Fibroblast of mammary gland (primary cell): ENCODE results near the gene ANKRD7.
"Not testable (repeated sequence)": the region's sequence is repeated elsewhere in the genome, so short reads cannot be mapped to it uniquely, and the experiment has no call there.

Source experiments
- DNase-seq: peaks from one replicate; pipeline ENCODE4 v3.0.0-alpha.2; 2010; ENCODE audit warnings: low read depth
- H3K4me3 ChIP-seq: 2 replicates; pipeline ENCODE4 v1.5.1; 2011; ENCODE audit warnings: low read depth, mild to moderate bottlenecking, low read length, moderate library complexity; ENCODE audit not compliant: control insufficient read depth
- TF ChIP-seq, protein P1 (sequence below): conservative IDR thresholded peaks from 2 replicates; pipeline ENCODE4 v1.5.1; 2011; ENCODE audit warnings: low read depth, low read length, inconsistent platforms; ENCODE audit not compliant: control insufficient read depth, insufficient read depth

ANKRD7 gene

DNA sequence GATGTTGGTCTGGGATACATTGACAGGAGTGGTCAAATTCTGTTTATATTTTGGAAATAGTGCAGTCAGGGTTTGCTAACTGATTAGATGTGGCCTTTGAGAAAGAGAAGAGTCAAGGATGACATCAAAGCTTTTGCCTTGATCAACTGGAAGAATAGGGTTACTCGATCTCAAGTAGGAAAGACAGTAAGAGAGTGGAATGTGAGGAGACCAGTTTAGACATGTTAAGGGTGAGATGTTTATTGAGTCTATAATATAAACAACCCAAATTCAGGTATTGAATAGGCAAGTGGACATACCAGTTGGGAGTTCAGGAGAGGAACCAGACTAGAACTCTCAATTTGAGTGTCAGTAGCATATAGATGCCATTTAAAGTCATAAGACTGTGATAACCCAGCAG lies 1.9 kb upstream of the ANKRD7 start:
- TF ChIP-seq, protein P1, sequence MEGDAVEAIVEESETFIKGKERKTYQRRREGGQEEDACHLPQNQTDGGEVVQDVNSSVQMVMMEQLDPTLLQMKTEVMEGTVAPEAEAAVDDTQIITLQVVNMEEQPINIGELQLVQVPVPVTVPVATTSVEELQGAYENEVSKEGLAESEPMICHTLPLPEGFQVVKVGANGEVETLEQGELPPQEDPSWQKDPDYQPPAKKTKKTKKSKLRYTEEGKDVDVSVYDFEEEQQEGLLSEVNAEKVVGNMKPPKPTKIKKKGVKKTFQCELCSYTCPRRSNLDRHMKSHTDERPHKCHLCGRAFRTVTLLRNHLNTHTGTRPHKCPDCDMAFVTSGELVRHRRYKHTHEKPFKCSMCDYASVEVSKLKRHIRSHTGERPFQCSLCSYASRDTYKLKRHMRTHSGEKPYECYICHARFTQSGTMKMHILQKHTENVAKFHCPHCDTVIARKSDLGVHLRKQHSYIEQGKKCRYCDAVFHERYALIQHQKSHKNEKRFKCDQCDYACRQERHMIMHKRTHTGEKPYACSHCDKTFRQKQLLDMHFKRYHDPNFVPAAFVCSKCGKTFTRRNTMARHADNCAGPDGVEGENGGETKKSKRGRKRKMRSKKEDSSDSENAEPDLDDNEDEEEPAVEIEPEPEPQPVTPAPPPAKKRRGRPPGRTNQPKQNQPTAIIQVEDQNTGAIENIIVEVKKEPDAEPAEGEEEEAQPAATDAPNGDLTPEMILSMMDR, result no peak
- no peak for DNase-seq
- H3K4me3 ChIP-seq, result no peak overlapping the region

DNA sequence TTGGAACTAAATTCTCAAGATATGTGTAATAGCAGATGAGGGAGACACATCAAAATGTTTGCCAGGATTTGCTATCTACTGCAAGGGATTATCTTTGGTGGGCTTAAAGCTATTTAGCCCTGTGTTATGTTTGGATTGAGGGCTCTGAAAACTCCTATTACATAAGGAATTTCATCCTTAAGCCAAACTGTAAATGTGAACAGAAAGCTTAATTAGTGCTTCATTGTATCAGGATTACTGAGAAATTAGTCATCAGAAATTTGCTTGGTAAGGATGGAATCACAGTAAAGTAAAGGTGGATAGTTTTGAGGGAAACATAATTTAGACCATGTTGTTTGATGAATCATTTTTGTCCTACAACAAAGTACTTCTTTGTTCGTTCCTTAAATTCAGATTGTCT lies 8.3 kb downstream of the ANKRD7 start:
- TF ChIP-seq, protein P1, result no peak
- DNase-seq, result no peak
- H3K4me3 ChIP-seq, result no peak overlapping the region

DNA sequence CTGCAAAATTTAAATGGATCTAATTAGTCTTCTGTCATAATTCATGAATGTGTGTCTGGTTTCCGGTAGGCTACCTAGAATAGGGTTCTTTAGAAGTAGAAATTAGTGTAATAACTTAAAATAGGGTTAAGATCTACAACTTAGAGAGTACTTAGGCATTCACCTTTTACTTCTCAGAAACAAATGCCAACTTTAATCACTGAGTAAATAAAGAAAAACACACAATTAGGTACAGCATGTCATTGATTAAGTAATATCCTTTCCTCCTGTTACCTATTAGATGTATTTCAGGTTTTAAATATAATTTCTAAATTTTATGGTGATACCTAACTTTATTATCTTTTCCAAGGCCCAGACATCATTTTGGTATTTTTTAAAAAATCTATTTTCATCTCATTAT lies 9.3 kb downstream of the ANKRD7 start:
- DNase-seq, result no peak
- TF ChIP-seq, protein P1, result no peak
- no peak overlapping the region for H3K4me3 ChIP-seq

DNA sequence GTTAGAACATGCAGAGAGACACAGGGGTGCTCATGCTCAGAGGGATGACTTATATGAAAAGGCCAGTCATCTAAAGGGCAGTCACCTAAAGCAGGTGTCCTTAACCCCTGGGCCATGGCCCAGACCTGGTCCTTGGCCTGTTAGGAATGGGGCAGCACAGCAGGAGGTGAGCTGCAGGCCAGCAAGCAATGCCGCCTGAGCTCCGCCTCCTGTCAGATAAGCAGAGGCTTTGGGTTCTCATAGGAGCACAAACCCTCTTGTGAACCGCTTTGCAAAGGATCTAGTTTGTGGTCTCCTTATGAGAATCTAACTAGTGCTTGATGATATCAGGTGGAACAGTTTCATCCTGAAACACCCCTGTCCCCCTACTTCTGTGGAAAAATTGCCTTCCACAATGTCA lies 14.5 kb downstream of the ANKRD7 start:
- no peak overlapping the region for H3K4me3 ChIP-seq
- no peak for DNase-seq
- TF ChIP-seq, protein P1, result no peak

DNA sequence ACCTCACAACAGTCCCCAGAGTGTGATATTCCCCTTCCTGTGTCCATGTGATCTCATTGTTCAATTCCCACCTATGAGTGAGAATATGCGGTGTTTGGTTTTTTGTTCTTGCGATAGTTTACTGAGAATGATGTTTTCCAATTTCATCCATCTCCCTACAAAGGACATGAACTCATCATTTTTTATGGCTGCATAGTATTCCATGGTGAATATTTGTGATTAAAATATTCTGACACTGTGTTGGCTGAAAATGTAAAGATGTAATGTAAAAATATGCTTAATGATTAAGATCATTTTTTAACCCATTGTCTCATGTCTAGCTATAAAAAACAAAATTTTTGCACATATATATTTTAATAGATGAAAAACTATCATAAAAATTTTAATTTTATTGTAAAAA lies 15.8 kb downstream of the ANKRD7 start:
- not testable (repeated sequence) for DNase-seq, H3K4me3 ChIP-seq

DNA sequence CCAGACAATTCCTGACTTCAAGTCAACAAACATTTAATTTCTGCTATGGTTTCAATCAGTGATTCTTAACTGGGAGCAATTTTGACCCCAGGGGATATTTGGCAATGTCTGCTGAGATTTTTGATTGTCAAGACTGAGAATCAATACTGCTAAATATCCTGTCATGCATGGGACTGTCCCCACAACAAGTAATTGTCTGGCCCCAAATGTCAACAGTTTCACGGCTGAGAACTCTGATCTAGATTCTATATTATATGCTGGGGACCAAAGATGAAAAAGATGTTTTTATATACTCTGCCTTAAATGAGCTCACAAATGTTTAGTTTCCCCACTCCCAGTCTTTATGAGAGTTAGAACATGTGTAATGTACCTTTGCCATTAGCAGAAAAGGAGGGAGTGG lies 19.2 kb downstream of the ANKRD7 start:
- TF ChIP-seq, protein P1, result no peak
- no peak overlapping the region for H3K4me3 ChIP-seq
- DNase-seq, result no peak

DNA sequence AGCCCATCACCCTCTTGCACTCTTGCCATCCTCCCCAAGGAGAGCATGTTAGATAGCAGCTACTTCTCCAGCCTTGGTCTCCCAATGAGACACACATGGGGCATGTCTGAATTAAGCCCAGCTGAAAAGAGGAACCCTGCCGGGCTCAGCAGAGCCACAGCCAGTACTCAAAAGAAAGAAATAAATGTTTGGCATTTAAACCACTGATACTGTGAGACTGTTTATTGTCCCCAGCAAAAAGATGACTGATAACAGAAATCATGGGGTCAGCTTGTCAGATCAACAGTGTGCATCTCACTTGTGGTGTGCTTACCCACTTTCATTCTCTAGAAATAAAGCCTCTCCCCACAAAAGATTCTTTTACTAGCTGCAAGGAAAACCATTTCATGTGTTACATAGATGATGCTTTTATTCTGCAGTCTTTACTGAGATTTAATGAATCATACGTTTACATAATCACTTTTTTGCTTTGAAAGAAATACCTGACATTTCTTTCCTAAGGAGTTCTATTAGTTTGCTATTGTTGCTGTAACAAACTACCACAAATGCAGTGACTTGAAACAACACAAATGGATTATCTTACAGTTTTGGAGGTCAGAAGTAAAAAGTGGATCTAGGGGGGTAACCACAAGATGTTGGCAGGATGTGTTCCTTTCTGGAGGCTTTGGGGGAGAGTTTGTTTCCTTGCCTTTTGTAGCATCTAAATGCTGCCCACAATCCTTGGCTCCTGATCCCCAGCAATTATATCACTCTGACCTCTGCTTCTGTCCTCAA lies 20.9 kb downstream of the ANKRD7 start:
- H3K4me3 ChIP-seq, result no peak overlapping the region
- TF ChIP-seq, protein P1, result no peak
- no peak for DNase-seq
